Chondrocyte (in vitro differentiated cells): ENCODE measurements around the gene TMEM108. TPM values are rescaled to one million over a fixed set of nuclear protein-coding genes. Genes with fewer than 3 reads are reported as not detected.

Experiments used
- DNase-seq: peaks from one replicate; pipeline ENCODE4 v3.0.0; 2021; ENCODE audit warnings: mixed read lengths, low spot score
- H3K27ac Mint-ChIP-seq: one replicate; pipeline ENCODE4 v1.8.0; 2021; ENCODE audit warnings: mild to moderate bottlenecking, moderate library complexity, mixed read lengths; ENCODE audit not compliant: unreplicated experiment
- H3K27me3 Mint-ChIP-seq: 2 replicates; pipeline ENCODE4 v1.8.0; 2021; ENCODE audit warnings: low read depth, mixed read lengths
- H3K36me3 Mint-ChIP-seq: 2 replicates; pipeline ENCODE4 v1.8.0; 2021; ENCODE audit warnings: low read depth, mixed read lengths
- H3K4me1 Mint-ChIP-seq: 2 replicates; pipeline ENCODE4 v1.8.0; 2021; ENCODE audit warnings: low read depth, mild to moderate bottlenecking, mixed read lengths
- H3K4me3 Mint-ChIP-seq: one replicate; pipeline ENCODE4 v1.8.0; 2021; ENCODE audit warnings: mild to moderate bottlenecking, moderate library complexity, mixed read lengths; ENCODE audit not compliant: unreplicated experiment
- H3K9me3 Mint-ChIP-seq: 2 replicates; pipeline ENCODE4 v1.8.0; 2021; ENCODE audit warnings: low read depth, mixed read lengths
- CTCF ChIP-seq: fragments of 200-600 bp; sonication (generic); IDR thresholded peaks from 2 replicates; pipeline ENCODE4 v1.5.0; 2021; ENCODE audit warnings: antibody characterized with exemption, mild to moderate bottlenecking, moderate library complexity
- total RNA-seq: library from RNA; stranded (reverse); gene quantifications from 3 replicates; pipeline ENCODE4 v1.2.1, GENCODE V29; 2021

TMEM108 gene
- total RNA-seq, 1 donor from 2014 or later, result 5.6 TPM

GRCh38 chr3:133158686-133159085 is 120.5 kb downstream of the TMEM108 start:
- H3K4me1 Mint-ChIP-seq, result no peaks in the 10 kb centered on the region
- no peak for TF ChIP-seq CTCF
- DNase-seq, result no peak
- no peak overlapping the region for H3K4me3 Mint-ChIP-seq
- H3K27ac Mint-ChIP-seq, result no peak overlapping the region
- H3K36me3 Mint-ChIP-seq, result no peaks in the 10 kb centered on the region
- peaks cover 2% of the 10 kb centered on the region for H3K27me3 Mint-ChIP-seq
- peaks cover 4% of the 10 kb centered on the region for H3K9me3 Mint-ChIP-seq

- Mint-ChIP-seq H3K4me1 (no peaks in the 10 kb centered on the region), H3K9me3 (peaks cover 4% of the 10 kb centered on the region), H3K27me3 (peaks cover 2% of the 10 kb centered on the region), H3K36me3 (no peaks in the 10 kb centered on the region), H3K4me3 (no peak overlapping the region), H3K27ac (no peak overlapping the region)
- DNase-seq, result no peak
- no peak for TF ChIP-seq CTCF
Measured at GRCh38 chr3:133159498-133160475, 121.6 kb downstream of the TMEM108 start.

- Mint-ChIP-seq H3K27me3 (peaks cover 2% of the 10 kb centered on the region), H3K27ac (no peak overlapping the region), H3K4me3 (no peak overlapping the region), H3K9me3 (no peaks in the 10 kb centered on the region), H3K4me1 (no peaks in the 10 kb centered on the region), H3K36me3 (no peaks in the 10 kb centered on the region)
- DNase-seq, result no peak
- TF ChIP-seq CTCF, result no peak
Measured at GRCh38 chr3:133161656-133162055, 123.5 kb downstream of the TMEM108 start.

- Mint-ChIP-seq H3K9me3 (no peaks in the 10 kb centered on the region), H3K4me1 (no peaks in the 10 kb centered on the region), H3K27ac (no peak overlapping the region), H3K27me3 (peaks cover 2% of the 10 kb centered on the region), H3K4me3 (no peak overlapping the region), H3K36me3 (no peaks in the 10 kb centered on the region)
- no peak for TF ChIP-seq CTCF
- no peak for DNase-seq
Measured at GRCh38 chr3:133162265-133162664, 124.1 kb downstream of the TMEM108 start.

GRCh38 chr3:133162670-133163305 is 124.6 kb downstream of the TMEM108 start:
- TF ChIP-seq CTCF, result no peak
- Mint-ChIP-seq H3K4me1 (no peaks in the 10 kb centered on the region), H3K9me3 (no peaks in the 10 kb centered on the region), H3K27me3 (peaks cover 2% of the 10 kb centered on the region), H3K36me3 (no peaks in the 10 kb centered on the region), H3K4me3 (no peak overlapping the region), H3K27ac (no peak overlapping the region)
- no peak for DNase-seq
